ENCODE results near the gene CCDC85B.

The CCDC85B gene

DNA sequence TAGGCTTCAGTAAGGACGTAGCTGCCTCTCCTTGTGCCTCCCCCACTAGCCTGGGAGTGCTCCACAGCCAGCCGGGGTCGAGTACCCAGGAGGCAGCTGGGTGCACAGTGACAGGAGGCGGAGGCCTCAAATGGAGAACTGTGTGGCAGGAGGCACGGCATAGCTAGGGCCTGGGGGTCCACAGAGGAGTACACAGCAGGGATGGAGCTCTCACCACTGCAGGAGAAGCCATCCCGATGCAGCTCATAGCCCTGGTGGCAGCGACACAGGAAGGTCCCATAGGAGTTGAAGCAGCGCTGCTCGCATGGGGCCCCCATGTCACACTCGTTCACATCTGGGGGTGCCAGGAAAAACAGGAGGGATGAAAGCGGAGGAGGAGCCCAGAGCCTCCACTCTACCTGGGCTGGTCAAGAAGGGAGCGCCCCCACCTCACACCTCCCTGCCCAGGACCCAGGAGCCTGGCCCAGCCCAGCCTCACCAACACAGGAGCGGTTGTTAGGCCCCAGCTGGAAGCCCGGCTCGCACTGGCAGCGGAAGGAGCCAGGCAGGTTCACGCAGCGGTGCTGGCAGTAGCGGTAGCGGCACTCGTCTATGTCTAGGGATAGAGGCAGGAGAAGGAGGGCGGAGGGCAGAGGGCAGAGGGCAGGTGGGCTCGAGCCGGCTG lies 20.7 kb upstream of the CCDC85B start:
- DNase-seq = no peak

DNA sequence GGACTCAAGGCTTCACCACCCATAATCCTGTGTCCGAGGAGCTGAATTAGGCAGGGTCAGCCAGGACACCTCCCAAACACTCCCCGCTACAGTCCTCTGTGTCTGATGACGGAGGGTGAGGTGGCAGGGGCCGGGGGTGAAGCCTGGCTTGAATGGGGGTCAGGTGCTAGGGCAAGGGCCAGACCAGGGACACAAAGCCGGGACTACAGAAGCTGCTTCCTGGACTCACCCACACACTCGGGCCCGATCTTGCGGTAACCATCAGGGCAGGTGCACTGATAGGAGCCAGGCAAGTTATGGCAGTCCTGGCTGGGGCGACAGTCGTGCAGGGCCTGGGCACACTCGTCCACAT lies 20.2 kb upstream of the CCDC85B start:
- no peak for DNase-seq

DNA sequence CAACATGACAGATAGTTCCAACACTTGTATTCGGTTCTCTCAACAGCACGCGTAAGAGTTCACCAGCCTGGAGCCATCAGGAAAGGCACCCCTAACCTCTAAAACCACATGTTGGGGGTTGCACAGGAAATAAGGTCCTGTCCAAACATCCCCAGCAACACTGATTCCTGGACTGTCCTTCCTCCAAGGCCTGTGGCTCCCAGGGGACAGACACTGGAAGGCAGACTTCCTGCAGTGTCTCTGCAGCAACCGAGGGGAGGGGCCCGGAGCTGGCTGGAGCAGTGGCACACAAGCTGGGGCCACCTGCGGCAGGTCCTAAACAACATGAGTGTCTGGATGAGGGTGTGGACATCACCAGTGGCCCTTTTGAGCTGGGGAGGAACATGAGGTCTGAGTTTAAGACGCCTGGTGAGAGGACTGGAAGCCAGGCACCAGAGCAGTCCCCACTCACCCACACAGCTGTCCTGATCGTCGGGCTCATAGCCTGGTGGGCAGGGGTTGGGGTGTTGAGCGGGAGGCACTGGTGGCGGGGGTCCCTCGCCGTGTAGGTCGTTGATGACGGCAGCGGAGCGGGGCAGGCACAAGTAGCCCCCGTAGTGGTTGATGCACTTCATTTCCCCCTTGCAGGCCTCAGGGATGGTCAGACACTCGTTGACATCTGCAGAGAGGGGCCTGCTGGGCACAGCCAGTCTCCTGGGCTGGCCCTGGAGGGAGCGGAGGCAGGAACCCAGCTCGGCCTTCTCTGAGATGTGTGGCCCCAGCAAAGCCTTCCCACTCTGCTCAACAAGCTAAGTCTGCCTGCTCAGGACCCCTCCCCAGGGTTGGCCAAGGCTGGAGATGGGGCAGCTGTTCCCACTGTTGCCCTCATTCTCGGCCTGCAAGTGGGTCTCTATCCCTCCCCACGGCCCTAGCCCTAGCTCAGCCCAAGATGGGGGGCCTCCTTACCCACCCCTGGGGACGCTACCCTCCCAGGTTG lies 19.5 kb upstream of the CCDC85B start:
- DNase-seq = no peak

DNA sequence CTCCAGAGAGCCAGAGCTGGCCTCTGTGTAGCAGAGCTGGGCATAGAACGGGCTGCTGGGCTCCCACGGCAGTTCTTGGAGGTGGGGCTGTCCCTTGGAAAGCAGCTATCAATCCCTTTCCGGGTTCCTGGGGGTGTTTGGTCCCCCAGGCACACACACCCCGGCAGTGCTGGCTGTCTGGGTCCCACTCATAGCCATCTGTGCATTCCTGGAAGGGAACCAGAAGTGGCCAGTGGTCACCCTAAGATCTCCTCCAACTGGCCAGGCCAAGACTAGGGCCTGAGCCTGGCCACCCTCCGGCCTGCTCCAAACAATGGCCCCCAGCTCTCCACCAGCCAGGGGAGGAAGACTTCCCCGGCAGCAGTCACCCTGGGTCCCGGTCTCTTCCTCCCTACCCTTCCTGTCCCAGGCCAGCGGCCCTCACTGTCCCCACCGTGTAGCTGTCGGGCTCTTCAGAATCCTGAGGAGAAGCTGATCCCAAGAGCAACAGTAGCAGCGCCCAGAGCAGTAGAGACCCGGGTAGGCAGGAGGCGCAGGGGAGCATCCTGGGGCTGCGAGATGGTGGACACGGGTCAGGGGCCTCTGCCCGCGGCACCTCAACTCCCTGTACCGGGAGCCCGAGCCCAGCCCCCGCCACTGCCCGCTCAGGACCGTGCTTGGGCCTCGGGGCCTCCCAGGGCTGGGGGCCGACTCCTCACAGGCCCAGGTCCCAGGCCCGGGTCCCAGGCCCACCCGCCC lies 18.5 kb upstream of the CCDC85B start:
- DNase-seq = no peak

DNA sequence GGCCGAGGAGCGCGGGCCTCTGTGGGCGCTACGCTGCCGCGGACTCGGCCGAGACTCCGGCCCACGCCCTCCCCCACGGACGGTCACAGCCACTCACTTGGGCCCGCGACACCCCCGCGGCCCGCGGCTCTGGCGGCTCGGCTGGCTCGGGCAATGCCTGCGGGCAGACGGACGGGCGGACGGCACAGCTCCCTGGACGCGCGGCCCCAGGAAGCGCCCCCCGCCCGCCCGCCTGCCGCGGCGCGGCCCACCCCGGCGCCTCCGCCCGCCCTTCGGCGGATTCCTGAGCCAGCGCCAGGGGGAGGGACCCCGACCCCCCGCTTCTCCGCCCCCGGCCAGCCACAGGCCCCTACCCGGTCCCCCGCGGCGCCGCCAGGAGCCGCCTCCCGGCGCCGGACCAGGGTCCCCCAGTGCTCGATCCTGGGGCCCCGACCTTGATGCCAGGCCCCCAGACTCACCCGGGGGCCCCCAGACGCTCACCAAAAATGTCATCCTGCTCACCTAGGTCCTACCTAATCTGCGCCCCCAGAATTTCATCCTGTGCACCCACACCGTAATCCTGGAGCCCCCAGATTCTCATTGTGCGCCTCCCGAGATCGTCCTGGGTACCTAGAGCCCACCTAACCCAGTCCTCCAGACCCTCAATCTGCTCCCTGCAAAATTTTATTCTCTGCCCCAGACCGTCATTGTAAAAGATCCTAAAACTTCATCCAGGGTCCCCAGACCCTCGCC lies 17.7 kb upstream of the CCDC85B start, which contains the start of gene EFEMP2:
Gene EFEMP2 (minus strand): TSS at position 215 of the 732 bp plus-strand sequence. CDS start 446 bp downstream, outside the sequence.
- DNase-seq = no peak

DNA sequence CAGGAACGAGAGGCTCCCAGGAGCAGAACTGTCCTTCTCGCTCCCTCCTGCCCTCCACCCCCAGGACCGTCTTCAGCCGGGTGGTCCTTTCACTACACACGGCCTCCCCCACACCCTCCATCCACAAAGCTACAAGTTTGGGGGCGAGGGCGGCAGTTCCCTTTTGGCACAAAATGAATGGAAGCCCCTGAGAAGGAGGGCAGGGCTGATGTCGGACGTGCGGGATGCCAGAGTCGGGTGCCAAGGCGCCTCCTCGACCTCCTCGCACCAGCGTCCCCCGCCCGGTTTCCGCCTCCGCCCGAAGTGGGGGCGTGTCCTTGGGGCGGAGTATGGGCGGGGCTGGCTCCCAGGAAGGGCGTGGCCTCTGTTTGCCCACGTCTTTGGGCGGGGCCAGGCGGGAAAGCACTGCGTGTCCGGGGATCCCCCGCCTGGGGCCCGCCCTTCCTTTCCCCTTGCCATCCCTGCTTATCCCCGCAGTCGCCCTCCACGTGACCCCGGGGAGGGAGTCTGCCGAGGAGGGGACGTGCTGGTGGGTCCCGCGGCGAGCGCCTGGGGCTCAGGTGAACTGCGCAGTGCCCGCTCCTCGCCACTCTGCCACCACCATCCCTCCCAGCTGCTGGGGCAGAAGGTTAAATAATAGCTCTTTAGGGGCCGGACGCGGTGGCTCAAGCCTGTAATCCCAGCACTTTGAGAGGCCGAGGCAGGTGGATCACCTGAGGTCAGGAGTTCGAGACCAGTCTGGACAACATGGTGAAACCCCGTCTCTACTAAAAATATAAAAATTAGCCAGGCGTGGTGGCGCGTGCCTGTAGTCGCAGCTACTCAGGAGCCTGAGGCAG lies 16.9 kb upstream of the CCDC85B start:
- peak; percentile 94 for DNase-seq

DNA sequence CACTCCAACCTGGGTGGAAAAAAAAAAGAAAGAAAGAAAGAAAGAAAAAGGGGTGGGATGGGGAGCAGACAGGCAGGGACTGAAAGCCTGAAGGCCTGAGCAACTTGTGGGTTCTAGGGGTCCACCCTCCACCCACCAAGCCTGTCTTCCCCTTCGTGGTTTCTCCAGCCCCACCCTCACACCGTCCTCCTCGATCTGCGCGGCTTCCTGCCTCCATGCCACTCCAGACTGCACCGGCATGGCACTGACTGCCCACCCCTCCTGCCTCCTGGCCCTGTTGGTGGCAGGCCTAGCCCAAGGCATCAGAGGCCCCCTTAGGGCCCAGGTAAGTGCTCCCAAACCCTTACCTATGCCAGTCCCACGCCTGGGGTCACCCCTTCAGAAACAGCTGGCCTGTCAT lies 10.9 kb upstream of the CCDC85B start, which contains the start of gene CTSW:
Gene CTSW (plus strand): TSS at position 221 of the 400 bp plus-strand sequence. CDS start 18 bp downstream, at position 239.
- DNase-seq = no peak

DNA sequence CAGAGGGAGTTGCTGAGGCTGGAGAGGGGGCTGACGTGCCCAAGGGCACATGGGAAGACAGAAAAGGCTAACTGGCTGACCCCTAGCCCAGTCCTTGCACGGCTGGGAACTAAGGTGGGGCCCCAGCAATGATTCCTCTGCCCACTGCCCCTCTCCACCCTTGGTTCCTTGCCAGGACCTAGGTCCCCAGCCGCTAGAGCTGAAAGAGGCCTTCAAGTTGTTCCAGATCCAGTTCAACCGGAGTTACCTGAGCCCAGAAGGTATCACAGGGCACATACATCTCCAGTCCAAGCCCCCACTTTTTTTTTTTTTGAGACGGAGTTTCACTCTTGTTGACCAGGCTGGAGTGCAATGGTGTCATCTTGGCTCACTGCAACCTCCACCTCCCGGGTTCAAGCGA lies 10.4 kb upstream of the CCDC85B start:
- DNase-seq = no peak

DNA sequence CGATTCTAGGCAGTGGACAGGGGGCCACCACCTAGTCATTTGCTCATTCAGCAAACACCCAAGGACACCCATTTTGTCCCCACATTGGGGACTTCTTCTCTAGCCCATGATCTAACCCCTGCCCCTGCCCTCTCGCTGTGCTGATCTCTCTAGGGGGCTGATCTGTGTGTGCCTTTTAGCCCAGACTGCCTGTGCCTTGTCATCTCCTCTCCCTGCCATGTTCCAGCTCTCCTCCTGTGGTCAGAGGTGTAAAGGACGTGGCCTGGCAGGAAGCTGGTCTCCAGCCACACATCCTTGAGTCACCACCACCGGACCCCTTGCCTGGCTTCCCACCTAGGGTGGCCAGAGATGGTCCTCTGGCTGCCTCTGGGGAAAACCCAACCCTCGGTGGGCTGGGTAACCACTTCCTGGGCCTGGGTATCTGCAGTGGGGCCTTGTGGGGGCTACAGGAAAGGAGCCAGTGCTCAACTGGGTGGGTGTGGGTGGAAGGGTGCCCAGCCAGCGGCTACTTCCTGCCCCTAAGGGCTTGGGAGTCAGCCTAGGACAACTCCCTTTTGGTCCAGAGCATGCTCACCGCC lies 9.5 kb upstream of the CCDC85B start:
- no peak for DNase-seq

DNA sequence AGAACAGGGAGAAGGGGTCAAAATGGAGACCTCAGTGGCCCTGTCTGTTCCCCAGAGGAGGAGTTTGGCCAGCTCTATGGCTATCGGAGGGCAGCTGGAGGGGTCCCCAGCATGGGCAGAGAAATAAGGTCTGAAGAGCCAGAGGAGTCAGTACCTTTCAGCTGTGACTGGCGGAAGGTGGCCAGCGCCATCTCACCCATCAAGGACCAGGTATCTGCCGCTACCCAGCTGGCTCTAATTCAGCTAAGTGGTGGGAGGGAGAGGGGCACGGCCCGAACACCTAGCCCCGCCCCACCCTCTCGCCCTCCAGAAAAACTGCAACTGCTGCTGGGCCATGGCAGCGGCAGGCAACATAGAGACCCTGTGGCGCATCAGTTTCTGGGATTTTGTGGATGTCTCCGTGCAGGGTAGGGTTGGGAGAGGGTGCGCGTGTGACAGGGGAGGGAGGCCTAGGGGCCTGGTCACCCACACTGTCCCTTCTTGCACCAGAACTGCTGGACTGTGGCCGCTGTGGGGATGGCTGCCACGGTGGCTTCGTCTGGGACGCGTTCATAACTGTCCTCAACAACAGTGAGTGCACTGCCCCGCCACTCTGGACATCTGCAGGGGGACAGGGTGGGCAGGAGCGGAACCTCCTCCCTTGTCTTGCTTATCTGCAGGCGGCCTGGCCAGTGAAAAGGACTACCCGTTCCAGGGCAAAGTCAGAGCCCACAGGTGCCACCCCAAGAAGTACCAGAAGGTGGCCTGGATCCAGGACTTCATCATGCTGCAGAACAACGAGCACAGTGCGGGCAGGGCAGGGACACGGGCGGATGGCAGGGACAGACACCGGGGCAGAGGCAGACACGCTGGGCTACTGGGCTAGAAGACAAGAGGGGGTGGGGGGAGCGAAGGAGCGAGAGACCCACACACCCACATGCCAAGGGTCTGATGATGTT lies 8.1 kb upstream of the CCDC85B start:
- no peak for DNase-seq

DNA sequence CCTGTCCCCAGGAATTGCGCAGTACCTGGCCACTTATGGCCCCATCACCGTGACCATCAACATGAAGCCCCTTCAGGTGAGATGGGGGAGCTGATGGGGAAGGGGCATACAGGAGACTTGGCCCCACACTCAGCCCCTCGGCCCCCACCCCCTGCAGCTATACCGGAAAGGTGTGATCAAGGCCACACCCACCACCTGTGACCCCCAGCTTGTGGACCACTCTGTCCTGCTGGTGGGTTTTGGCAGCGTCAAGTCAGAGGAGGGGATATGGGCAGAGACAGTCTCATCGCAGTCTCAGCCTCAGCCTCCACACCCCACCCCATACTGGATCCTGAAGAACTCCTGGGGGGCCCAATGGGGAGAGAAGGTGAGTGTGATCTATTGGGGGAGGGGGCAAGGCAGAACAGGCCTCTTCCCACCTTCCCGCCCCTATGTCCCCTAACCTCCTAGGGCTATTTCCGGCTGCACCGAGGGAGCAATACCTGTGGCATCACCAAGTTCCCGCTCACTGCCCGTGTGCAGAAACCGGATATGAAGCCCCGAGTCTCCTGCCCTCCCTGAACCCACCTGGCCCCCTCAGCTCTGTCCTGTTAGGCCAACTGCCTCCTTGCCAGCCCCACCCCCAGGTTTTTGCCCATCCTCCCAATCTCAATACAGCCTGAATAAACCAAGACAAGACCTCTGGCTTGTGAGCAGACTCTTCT lies 7.3 kb upstream of the CCDC85B start:
- DNase-seq = no peak

DNA sequence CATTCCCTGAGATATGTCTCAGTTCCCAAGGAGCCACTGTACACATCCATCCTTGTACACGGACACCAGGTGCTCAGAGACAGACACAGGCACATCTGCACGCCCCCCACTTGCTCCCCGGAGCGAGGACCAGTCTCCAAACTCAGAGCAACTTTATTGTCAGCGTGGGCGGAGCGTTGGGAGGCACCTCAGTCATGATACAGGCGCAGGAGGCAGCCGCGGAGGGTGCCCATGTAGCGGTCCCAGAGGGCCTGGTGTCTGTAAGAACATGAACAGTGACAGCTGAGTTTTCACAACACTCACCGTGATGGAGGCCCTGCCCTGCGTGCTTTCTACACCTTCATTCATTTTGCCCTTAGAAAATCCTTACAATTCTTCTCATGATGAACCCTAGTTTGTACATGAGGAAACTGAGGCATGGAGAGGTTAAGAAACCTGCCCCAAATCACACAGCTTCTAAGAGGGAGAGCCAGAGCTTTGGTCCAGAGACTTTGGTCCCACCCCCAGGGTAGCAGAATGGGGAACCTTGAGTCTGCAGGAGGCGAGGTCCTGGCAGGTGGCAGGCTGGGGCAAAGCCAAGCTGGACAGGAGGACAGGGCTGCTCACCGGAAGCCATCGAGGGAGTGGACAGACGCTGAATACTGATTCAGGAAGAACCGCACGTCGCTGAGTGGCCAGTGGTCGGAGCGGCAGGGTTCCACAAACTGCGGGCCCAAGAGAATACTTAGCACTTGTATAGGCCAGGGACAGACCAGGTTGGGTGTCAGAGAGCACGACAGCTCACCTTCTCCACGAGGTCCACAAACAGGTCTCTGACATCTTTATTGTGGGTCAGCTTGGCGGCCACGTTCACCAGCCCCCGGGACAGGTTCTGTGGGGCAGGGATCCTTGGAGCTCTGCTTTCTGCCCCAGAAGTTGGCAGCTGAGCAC lies 6.4 kb upstream of the CCDC85B start:
- DNase-seq = no peak

DNA sequence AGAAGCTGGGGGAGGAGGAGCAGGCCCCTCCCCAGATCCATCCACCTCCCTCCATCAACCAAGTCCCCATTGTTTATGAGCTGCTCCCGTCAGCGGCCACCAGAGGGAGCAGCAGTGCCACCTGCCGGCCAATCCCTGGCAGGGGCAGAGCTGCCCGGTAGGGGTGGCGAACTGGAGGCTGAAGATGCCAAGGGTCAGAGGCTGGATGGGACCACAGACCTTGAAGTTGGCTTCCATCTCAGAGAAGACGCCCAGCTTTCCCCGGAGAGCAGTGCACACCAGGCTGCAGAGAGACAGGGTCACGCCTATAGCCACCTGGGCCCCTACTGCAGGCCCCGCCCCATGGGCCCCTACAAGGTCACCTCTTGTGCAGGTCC lies 5.8 kb upstream of the CCDC85B start:
- peak; percentile 82 for DNase-seq

DNA sequence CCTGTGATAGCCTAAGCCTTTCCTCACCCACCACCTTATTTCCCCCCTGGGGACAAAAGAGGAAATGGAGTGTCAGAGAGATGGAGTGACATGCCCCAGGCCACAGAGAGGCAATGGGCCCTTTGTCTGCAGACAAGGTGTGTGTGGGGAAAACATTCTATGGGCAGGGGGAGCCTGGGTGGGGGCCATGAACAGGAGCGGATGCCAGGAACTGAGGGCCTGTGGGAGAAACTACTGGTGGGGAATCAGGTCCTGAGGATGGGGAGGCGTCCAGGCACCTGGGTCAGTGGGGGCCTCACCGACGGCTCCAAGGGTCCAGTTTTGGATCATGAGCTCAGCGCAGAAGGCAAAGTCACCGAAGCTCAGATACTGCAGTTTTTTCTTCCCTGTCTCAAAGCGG lies 5.2 kb upstream of the CCDC85B start:
- DNase-seq = no peak

DNA sequence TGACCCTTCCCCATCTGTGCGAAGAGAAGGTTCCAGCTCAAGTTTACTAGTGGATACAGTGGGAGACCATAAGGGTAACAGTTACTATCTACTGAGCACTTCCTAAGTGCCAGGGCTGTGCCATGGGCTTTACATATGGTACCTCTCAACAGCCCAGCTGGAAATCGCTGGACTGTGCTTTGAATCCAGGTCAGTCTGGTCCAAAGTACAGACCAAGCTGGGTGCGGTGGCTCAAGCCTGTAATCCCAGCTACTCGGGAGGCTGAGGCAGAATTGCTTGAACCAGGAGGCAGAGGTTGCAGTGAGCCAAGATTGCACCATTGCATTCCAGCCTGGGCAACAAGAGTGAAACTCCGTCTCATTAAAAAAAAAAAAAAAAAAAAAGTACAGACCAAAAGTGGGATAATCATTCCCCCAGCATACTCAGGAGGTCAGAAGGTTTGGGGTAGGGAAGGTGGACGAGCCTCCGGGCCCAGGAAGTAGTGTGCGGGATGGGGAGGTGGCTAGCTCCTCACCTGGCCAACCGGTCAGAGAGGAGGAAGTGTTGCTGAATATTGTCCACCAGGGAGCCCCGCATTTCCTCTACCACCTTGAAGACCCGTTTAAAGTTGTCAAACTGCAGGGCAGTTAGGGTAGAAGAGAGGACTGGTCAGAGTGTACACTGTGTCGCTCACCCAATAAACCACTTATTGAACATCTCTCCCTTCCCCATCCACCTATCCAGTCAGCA lies 4.5 kb upstream of the CCDC85B start:
- no peak for DNase-seq

DNA sequence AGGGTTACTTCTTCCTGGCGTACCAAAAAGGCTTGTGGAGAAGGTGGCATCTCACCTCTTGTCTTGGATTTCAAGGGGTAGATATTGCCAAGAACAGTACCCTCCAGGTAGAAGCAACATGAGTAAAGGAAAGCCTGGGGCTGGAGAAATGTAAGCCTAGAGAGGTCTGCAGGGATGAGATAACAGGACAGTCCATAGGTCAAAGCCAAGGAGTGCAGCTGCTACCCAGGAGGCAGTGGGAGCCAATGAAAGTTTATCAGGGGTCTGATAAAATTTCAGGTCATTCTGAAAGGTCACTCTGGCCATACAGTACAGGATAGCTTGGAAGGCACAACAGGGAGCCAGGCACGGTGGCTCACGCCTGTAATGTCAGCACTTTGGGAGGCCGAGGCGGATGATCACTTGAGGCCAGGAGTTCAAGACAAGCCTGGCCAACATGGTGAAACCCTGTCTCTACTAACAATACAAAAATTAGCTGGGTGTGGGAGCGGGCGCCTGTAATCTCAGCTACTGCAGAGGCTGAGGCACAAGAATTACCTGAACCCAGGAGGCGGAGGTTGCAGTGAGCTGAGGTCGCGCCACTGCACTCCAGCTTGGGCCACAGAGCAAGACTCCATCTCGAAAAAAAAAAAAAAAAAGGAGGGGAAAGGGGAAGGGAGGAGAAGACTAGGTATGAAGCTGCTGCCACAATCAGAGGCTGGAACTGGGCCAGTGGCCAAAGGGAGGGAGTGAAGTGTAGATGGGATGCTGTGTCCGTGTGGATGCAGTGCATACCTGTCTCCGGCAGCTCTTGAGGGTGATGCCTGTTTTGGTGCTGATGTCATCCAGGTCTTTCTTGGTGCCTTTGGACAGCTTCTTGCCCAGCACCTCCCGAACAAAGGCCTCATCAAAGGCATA lies 3.4 kb upstream of the CCDC85B start:
- DNase-seq = no peak
